Measurements from ENCODE around the gene CCDC47.
"Not testable (repeated sequence)": the region's sequence is repeated elsewhere in the genome, so short reads cannot be mapped to it uniquely, and the experiment has no call there.

- TF ChIP-seq, protein P1, sequence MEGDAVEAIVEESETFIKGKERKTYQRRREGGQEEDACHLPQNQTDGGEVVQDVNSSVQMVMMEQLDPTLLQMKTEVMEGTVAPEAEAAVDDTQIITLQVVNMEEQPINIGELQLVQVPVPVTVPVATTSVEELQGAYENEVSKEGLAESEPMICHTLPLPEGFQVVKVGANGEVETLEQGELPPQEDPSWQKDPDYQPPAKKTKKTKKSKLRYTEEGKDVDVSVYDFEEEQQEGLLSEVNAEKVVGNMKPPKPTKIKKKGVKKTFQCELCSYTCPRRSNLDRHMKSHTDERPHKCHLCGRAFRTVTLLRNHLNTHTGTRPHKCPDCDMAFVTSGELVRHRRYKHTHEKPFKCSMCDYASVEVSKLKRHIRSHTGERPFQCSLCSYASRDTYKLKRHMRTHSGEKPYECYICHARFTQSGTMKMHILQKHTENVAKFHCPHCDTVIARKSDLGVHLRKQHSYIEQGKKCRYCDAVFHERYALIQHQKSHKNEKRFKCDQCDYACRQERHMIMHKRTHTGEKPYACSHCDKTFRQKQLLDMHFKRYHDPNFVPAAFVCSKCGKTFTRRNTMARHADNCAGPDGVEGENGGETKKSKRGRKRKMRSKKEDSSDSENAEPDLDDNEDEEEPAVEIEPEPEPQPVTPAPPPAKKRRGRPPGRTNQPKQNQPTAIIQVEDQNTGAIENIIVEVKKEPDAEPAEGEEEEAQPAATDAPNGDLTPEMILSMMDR (conservative IDR thresholded peaks at IDR 0.05), result not testable (repeated sequence)
- not testable (repeated sequence) for TF ChIP-seq ZFX (IDR thresholded peaks at IDR 0.05)
Measured at GRCh38 chr17:63720194-63720593, 53.2 kb downstream of the CCDC47 start.
